GM23338 (cell line): ENCODE results near the gene DOCK2.

Experiments used
- CREB1 ChIP-seq: fragments of 250-450 bp; sonication (Bioruptor Pico); IDR thresholded peaks from 2 replicates; pipeline ENCODE4 v1.5.0; 2020; ENCODE audit warnings: low read depth, mild to moderate bottlenecking, moderate library complexity
- CTCF ChIP-seq, 2 experiments: fragments of 200-600 bp in 1 of 2; sonication (generic) in 1 of 2; conservative IDR thresholded peaks; 2 replicates each; pipeline versions ENCODE4 v1.5.1 to v1.6.1; 2016 to 2017; ENCODE audit warnings: antibody characterized with exemption in 2 of 2, low read depth in 2 of 2, mild to moderate bottlenecking in 2 of 2, moderate library complexity in 1 of 2
- ETS1 ChIP-seq: IDR thresholded peaks from 2 replicates; pipeline ENCODE4 v1.6.1; 2016; ENCODE audit warnings: antibody characterized with exemption
- EZH2 ChIP-seq: fragments of 200-600 bp; sonication (generic); IDR thresholded peaks from one replicate; pipeline ENCODE4 v1.8.0; 2017; ENCODE audit warnings: antibody characterized with exemption, mild to moderate bottlenecking, low read depth; ENCODE audit not compliant: unreplicated experiment
- EZH2phosphoT487 ChIP-seq: fragments of 200-600 bp; sonication (generic); IDR thresholded peaks from one replicate; pipeline ENCODE4 v1.8.1; 2018; ENCODE audit warnings: antibody characterized with exemption; ENCODE audit not compliant: unreplicated experiment
- JUNB ChIP-seq: IDR thresholded peaks from one replicate; pipeline ENCODE4 v1.6.1; 2016; ENCODE audit warnings: antibody characterized with exemption; ENCODE audit not compliant: unreplicated experiment
- NANOG ChIP-seq: IDR thresholded peaks from 2 replicates; pipeline ENCODE4 v1.6.1; 2016; ENCODE audit warnings: antibody characterized with exemption, borderline replicate concordance
- POLR2AphosphoS5 ChIP-seq: IDR thresholded peaks from 2 replicates; pipeline ENCODE4 v1.6.1; 2016; ENCODE audit warnings: antibody characterized with exemption, low read depth
- REST ChIP-seq: IDR thresholded peaks from one replicate; pipeline ENCODE4 v1.6.1; 2018; ENCODE audit warnings: antibody characterized with exemption; ENCODE audit not compliant: unreplicated experiment
- STAT1 ChIP-seq: IDR thresholded peaks from one replicate; pipeline ENCODE4 v1.6.1; 2016; ENCODE audit warnings: antibody characterized with exemption; ENCODE audit not compliant: unreplicated experiment
- ZNF462 ChIP-seq: fragments of 250-450 bp; sonication (Bioruptor Pico); IDR thresholded peaks from 2 replicates; pipeline ENCODE4 v1.5.0; 2020; ENCODE audit warnings: mild to moderate bottlenecking, moderate library complexity

GRCh38 chr5:169901896-169902295, 264.8 kb downstream of the DOCK2 start:
- no peak for TF ChIP-seq CTCF (conservative IDR thresholded peaks at IDR 0.05; ENCODE audit: low read depth in 2 of 2)
- TF ChIP-seq EZH2, result no peak
- TF ChIP-seq EZH2phosphoT487, result no peak
- no peak for TF ChIP-seq POLR2AphosphoS5
- TF ChIP-seq STAT1, result no peak
- TF ChIP-seq REST, result no peak
- no peak for TF ChIP-seq JUNB
- TF ChIP-seq NANOG, result no peak
- no peak for TF ChIP-seq ETS1
- no peak for TF ChIP-seq CREB1
- TF ChIP-seq ZNF462 (CRISPR knock-in tag), result no peak
